H9 (cell line): ENCODE results near the gene FHIT. TPM values are rescaled to one million over a fixed set of nuclear protein-coding genes. Genes with fewer than 3 reads are reported as not detected.

Source experiments
- DNase-seq: peaks from one replicate; pipeline ENCODE4 v3.0.0-alpha.2; 2017
- H2AFZ ChIP-seq: one replicate; pipeline ENCODE4 v1.6.1; 2013; ENCODE audit warnings: mild to moderate bottlenecking, low read length, control low read depth, moderate library complexity
- H2AK5ac ChIP-seq: 2 replicates; pipeline ENCODE4 v1.6.1; 2013; ENCODE audit warnings: low read length, control low read depth, mixed read lengths; ENCODE audit not compliant: insufficient read length
- H2BK120ac ChIP-seq: one replicate; pipeline ENCODE4 v1.6.1; 2013; ENCODE audit warnings: low read depth, mild to moderate bottlenecking, low read length, control low read depth, inconsistent platforms; ENCODE audit not compliant: poor library complexity, severe bottlenecking
- H2BK12ac ChIP-seq: 2 replicates; pipeline ENCODE4 v1.6.1; 2013; ENCODE audit warnings: low read length, control low read depth, mixed read lengths, low read depth; ENCODE audit not compliant: insufficient read length
- H2BK15ac ChIP-seq: 2 replicates; pipeline ENCODE4 v1.6.1; 2013; ENCODE audit warnings: low read depth, low read length, control low read depth
- H2BK20ac ChIP-seq: one replicate; pipeline ENCODE4 v1.6.1; 2013; ENCODE audit warnings: low read depth, mild to moderate bottlenecking, low read length, control low read depth, inconsistent platforms; ENCODE audit not compliant: poor library complexity, severe bottlenecking
- H2BK5ac ChIP-seq: 2 replicates; pipeline ENCODE4 v1.6.1; 2013; ENCODE audit warnings: low read length, control low read depth, mixed read lengths; ENCODE audit not compliant: insufficient read length
- H3K14ac ChIP-seq: 2 replicates; pipeline ENCODE4 v1.6.1; 2013; ENCODE audit warnings: low read length, control low read depth; ENCODE audit not compliant: insufficient read depth
- H3K18ac ChIP-seq: 2 replicates; pipeline ENCODE4 v1.6.1; 2013; ENCODE audit warnings: low read depth, mild to moderate bottlenecking, mixed read lengths, low read length, control low read depth; ENCODE audit not compliant: insufficient read length
- H3K23ac ChIP-seq: 2 replicates; pipeline ENCODE4 v1.6.1; 2013; ENCODE audit warnings: low read length, control low read depth, mixed read lengths, low read depth; ENCODE audit not compliant: insufficient read length
- H3K23me2 ChIP-seq: 2 replicates; pipeline ENCODE4 v1.6.1; 2013; ENCODE audit warnings: low read depth, mild to moderate bottlenecking, mixed read lengths, low read length, control low read depth; ENCODE audit not compliant: insufficient read length, poor library complexity, severe bottlenecking
- H3K27ac ChIP-seq: 2 replicates; pipeline ENCODE4 v1.5.1; 2013; ENCODE audit warnings: low read length, control low read depth, mixed read lengths, low read depth; ENCODE audit not compliant: insufficient read length
- H3K27me3 ChIP-seq: 2 replicates; pipeline ENCODE4 v1.6.1; 2013; ENCODE audit warnings: low read length, control low read depth, inconsistent platforms; ENCODE audit not compliant: insufficient read depth
- H3K4ac ChIP-seq: 2 replicates; pipeline ENCODE4 v1.6.1; 2013; ENCODE audit warnings: low read depth, mild to moderate bottlenecking, control low read depth, inconsistent platforms, low read length, moderate library complexity
- H3K4me1 ChIP-seq: 2 replicates; pipeline ENCODE4 v1.6.1; 2013; ENCODE audit warnings: low read length, control low read depth, inconsistent platforms; ENCODE audit not compliant: insufficient read depth
- H3K4me2 ChIP-seq: 2 replicates; pipeline ENCODE4 v1.6.1; 2013; ENCODE audit warnings: low read length, control low read depth, mixed read lengths; ENCODE audit not compliant: insufficient read length, insufficient read depth
- H3K56ac ChIP-seq: 2 replicates; pipeline ENCODE4 v1.6.1; 2013; ENCODE audit warnings: low read depth, mild to moderate bottlenecking, mixed read lengths, low read length, control low read depth; ENCODE audit not compliant: insufficient read length
- H3K79me1 ChIP-seq: 2 replicates; pipeline ENCODE4 v1.6.1; 2013; ENCODE audit warnings: low read depth, mild to moderate bottlenecking, moderate library complexity, low read length, control low read depth, inconsistent platforms; ENCODE audit not compliant: insufficient read depth, poor library complexity, severe bottlenecking
- H3K79me2 ChIP-seq: 2 replicates; pipeline ENCODE4 v1.6.1; 2013; ENCODE audit warnings: low read length, control low read depth, inconsistent platforms; ENCODE audit not compliant: insufficient read depth
- H3K9ac ChIP-seq: 2 replicates; pipeline ENCODE4 v1.6.1; 2013; ENCODE audit warnings: low read length, control low read depth, mixed read lengths; ENCODE audit not compliant: insufficient read length; ENCODE audit errors: extremely low read depth
- H3K9me3 ChIP-seq: one replicate; pipeline ENCODE4 v1.6.1; 2013; ENCODE audit warnings: low read depth, low read length, inconsistent platforms; ENCODE audit not compliant: control insufficient read depth
- H3T11ph ChIP-seq: one replicate; pipeline ENCODE4 v1.6.1; 2013; ENCODE audit warnings: mild to moderate bottlenecking, low read length, control low read depth, inconsistent platforms
- H4K20me1 ChIP-seq: one replicate; pipeline ENCODE4 v1.6.1; 2013; ENCODE audit not compliant: control insufficient read depth, insufficient read length, insufficient read depth
- H4K5ac ChIP-seq: 2 replicates; pipeline ENCODE4 v1.6.1; 2013; ENCODE audit warnings: low read depth, mild to moderate bottlenecking, mixed read lengths, low read length, control low read depth; ENCODE audit not compliant: insufficient read length
- H4K8ac ChIP-seq: replicated peaks from 2 replicates; pipeline ENCODE4 v1.6.1; 2013; ENCODE audit warnings: low read length, control low read depth, mixed read lengths, low read depth; ENCODE audit not compliant: insufficient read length
- H4K91ac ChIP-seq: 2 replicates; pipeline ENCODE4 v1.6.1; 2013; ENCODE audit warnings: low read depth, mild to moderate bottlenecking, moderate library complexity, mixed read lengths, low read length, control low read depth; ENCODE audit not compliant: insufficient read length
- H3K27ac Mint-ChIP-seq, 3 experiments: 2 replicates in 2 of 3; 3 replicates in 1 of 3; pipeline ENCODE4 v1.8.0; 2020 to 2021; ENCODE audit warnings: mixed read lengths in 3 of 3, mild to moderate bottlenecking in 1 of 3, moderate library complexity in 1 of 3
- H3K27me3 Mint-ChIP-seq: 2 replicates; pipeline ENCODE4 v1.8.0; 2021; ENCODE audit warnings: low read depth, mild to moderate bottlenecking, moderate library complexity, mixed read lengths
- H3K36me3 Mint-ChIP-seq, 3 experiments: 2 replicates in 2 of 3; 3 replicates in 1 of 3; pipeline ENCODE4 v1.8.0; 2020 to 2021; ENCODE audit warnings: low read depth in 3 of 3, mixed read lengths in 3 of 3; ENCODE audit not compliant: insufficient read depth in 1 of 3
- H3K4me1 Mint-ChIP-seq, 2 experiments: 2 replicates each; pipeline ENCODE4 v1.8.0; 2020; ENCODE audit warnings: mixed read lengths in 2 of 2
- H3K4me3 Mint-ChIP-seq, 2 experiments: 2 replicates in 1 of 2; 3 replicates in 1 of 2; pipeline ENCODE4 v1.8.0; 2020 to 2021; ENCODE audit warnings: mild to moderate bottlenecking in 2 of 2, mixed read lengths in 2 of 2, moderate library complexity in 1 of 2
- H3K9me3 Mint-ChIP-seq, 2 experiments: 2 replicates in 1 of 2; 3 replicates in 1 of 2; pipeline ENCODE4 v1.8.0; 2020; ENCODE audit warnings: mild to moderate bottlenecking in 2 of 2, mixed read lengths in 2 of 2, moderate library complexity in 1 of 2
- WGBS: extraction: QIAGEN DNeasy Blood & Tissue Kit; methylation state at CpG from one replicate; pipeline ENCODE4 v1.1.7; 2013; ENCODE audit warnings: missing lambda C conversion rate, low lambda C conversion rate, mixed read lengths; ENCODE audit not compliant: insufficient read length; ENCODE audit errors: extremely low coverage; 5-methylcytosine and 5-hydroxymethylcytosine counted together
- total RNA-seq: library from RNA; stranded (reverse); gene quantifications from 2 replicates; pipeline ENCODE4 v1.2.1, GENCODE V29; 2021
- TF ChIP-seq, protein P1 (sequence below): fragments of 200-600 bp; sonication (generic); conservative IDR thresholded peaks from 3 replicates; pipeline ENCODE4 v1.8.0; 2021; ENCODE audit warnings: antibody characterized with exemption, mild to moderate bottlenecking

The FHIT gene
- total RNA-seq, 1 experiment from 2014 or later: 3.0 TPM

GRCh38 chr3:59758672-59759071 is 1492.6 kb downstream of the FHIT start:
- WGBS: no CpG with 5 or more reads among the region's 1 CpG
- TF ChIP-seq, protein P1, sequence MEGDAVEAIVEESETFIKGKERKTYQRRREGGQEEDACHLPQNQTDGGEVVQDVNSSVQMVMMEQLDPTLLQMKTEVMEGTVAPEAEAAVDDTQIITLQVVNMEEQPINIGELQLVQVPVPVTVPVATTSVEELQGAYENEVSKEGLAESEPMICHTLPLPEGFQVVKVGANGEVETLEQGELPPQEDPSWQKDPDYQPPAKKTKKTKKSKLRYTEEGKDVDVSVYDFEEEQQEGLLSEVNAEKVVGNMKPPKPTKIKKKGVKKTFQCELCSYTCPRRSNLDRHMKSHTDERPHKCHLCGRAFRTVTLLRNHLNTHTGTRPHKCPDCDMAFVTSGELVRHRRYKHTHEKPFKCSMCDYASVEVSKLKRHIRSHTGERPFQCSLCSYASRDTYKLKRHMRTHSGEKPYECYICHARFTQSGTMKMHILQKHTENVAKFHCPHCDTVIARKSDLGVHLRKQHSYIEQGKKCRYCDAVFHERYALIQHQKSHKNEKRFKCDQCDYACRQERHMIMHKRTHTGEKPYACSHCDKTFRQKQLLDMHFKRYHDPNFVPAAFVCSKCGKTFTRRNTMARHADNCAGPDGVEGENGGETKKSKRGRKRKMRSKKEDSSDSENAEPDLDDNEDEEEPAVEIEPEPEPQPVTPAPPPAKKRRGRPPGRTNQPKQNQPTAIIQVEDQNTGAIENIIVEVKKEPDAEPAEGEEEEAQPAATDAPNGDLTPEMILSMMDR: no peak
- H3K27me3 ChIP-seq: no peaks in the 10 kb centered on the region
- H4K5ac ChIP-seq: no peak overlapping the region
- no peaks in the 10 kb centered on the region for H3K79me2 ChIP-seq
- no peak overlapping the region for H3K9ac ChIP-seq
- no peak overlapping the region for H2AK5ac ChIP-seq
- H2AFZ ChIP-seq: no peak overlapping the region
- no peaks in the 10 kb centered on the region for H4K20me1 ChIP-seq
- H2BK15ac ChIP-seq: no peak overlapping the region
- H3K4me1 ChIP-seq: no peaks in the 10 kb centered on the region; the same call in 1 of the 2 replicates
- no peak overlapping the region for H3K18ac ChIP-seq
- no peak for DNase-seq
- H3K4me3 Mint-ChIP-seq: no peak overlapping the region
- H3T11ph ChIP-seq: no peak overlapping the region
- no peak overlapping the region for H3K4ac ChIP-seq
- H3K56ac ChIP-seq: no peak overlapping the region
- H4K91ac ChIP-seq: no peak overlapping the region
- peaks cover 26 to 38% of the 10 kb centered on the region in 2 experiments for H3K4me1 Mint-ChIP-seq
- H3K14ac ChIP-seq: no peak overlapping the region
- no peaks in the 10 kb centered on the region for H3K36me3 Mint-ChIP-seq
- H3K27me3 Mint-ChIP-seq: peaks cover 1% of the 10 kb centered on the region; the same call in 1 of the 2 replicates
- H4K8ac ChIP-seq: no peak overlapping the region
- H3K9me3 ChIP-seq: no peaks in the 10 kb centered on the region
- no peak overlapping the region for H2BK12ac ChIP-seq
- H3K23me2 ChIP-seq: no peaks in the 10 kb centered on the region
- no peak overlapping the region for H3K27ac ChIP-seq
- no peak overlapping the region for H3K4me2 ChIP-seq
- no peaks in the 10 kb centered on the region for H3K9me3 Mint-ChIP-seq
- H3K27ac Mint-ChIP-seq: no peak overlapping the region
- H3K79me1 ChIP-seq: no peaks in the 10 kb centered on the region
- H3K23ac ChIP-seq: no peak overlapping the region
- no peak overlapping the region for H2BK5ac ChIP-seq
- H2BK20ac ChIP-seq: no peak overlapping the region
- H2BK120ac ChIP-seq: no peak overlapping the region
